ENCODE measurements around the gene CCR5.

The CCR5 gene

DNA sequence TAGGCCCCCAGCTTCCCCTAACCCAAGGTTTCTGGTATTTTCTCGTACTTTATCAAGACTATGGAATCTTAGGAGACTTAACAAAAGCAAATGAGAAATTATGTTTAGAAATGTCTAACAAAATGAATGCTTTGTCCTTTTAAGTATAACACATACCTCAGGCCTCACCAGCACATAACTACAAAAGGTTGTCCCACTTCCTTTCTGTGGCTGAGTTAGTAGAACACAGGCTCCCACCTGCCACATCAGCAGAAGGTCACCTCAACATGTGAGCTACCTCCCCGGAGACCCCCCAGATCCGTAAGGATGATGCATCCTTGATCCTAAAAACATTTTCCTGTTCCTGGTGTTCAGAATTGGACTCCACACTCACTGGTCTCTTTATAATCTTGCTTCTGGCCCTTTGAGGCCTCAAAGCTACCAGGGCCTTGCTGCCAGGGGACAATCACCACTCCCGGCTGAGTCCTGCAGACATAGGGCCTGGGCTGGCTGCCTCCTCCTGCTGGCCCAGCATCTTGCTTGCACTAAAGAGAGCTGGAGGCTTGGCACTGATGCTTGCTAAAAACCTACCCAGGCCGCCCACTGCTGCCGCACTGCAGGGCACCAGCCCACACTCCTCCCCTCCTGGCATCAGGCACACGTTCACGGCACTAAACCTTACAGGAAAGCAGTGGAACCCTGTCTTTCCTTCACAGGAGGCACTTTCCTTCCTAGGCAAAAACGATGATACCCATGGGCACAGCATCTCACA is 39.2 kb downstream of the CCR5 start:
- no peak for FAIRE-seq

DNA sequence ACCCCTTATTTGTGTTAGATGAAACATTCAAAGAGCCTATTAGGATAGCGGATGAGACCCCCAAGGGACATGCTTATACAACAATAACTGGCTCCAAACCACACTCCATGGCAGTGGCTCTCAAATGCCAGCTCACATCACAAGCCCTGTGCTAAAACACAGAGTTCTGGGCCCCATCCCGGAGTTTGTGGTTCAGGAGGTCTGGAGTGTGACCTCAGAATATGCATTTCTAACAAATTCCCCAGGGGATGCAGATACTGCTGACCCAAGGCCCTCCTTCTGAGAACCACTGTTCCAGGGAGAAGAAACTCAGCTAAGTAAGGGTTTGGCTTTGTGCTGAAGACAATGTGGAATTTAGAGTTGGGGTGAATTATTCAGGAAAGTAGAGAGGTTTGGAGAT is 39.9 kb downstream of the CCR5 start:
- no peak for FAIRE-seq

GRCh38 chr3:46411271-46411670 is 40.5 kb downstream of the CCR5 start:
- FAIRE-seq: no peak

GRCh38 chr3:46412786-46413298 is 42.1 kb downstream of the CCR5 start:
- no peak for FAIRE-seq

GRCh38 chr3:46413951-46414350 is 43.2 kb downstream of the CCR5 start:
- FAIRE-seq: no peak

DNA sequence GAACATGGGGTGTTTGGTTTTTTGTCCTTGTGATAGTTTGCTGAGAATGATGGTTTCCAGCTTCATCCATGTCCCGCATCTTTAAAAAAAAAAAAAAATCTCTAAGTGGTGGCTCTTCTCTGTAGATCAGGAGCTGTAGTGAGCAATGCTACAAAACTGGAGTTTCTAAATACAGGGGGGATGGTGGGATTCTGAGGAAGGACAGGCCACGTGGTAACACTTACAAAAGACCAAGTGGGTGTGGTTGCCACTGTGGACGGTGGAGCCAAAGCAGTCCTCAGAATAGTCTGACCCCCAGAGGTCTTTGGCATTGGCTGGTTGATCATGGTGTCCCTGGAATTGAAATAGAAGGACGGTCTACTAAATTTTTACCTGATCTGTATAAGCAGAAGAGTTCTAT is 44.0 kb downstream of the CCR5 start:
- FAIRE-seq: no peak

- no peak for FAIRE-seq
Measured at GRCh38 chr3:46416125-46416810, 45.5 kb downstream of the CCR5 start.

DNA sequence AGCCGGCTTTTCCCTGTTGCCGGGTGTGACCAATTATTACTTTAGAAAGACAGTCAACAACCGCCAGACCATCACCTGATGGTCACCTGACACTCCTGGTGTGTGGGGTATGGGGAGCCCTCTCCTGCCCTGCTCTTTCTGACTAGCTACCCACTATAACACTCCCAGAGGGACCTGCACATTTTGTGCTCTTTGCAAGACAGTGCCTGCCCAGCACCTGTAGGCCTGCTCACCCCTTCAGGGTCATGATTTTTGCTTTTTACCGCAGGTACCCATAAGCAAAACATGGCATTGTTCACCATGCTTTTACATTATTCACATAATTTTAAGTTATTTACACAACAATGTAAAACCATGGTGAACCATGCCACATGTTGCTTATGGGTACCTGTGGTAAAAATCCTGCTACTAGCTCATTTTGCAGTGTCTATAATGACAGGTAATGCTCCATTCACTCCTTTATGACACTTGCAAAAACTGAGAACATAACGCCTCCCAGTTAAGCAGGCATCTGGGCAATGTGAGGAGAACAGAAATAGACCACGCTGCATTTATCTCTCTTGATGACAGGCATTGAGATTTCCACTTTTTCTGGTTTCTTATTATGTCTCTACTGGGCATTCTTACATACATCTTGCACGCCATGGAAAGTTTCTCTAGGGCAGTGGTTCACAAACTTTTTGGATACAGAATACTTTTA is 46.2 kb downstream of the CCR5 start:
- FAIRE-seq: no peak

DNA sequence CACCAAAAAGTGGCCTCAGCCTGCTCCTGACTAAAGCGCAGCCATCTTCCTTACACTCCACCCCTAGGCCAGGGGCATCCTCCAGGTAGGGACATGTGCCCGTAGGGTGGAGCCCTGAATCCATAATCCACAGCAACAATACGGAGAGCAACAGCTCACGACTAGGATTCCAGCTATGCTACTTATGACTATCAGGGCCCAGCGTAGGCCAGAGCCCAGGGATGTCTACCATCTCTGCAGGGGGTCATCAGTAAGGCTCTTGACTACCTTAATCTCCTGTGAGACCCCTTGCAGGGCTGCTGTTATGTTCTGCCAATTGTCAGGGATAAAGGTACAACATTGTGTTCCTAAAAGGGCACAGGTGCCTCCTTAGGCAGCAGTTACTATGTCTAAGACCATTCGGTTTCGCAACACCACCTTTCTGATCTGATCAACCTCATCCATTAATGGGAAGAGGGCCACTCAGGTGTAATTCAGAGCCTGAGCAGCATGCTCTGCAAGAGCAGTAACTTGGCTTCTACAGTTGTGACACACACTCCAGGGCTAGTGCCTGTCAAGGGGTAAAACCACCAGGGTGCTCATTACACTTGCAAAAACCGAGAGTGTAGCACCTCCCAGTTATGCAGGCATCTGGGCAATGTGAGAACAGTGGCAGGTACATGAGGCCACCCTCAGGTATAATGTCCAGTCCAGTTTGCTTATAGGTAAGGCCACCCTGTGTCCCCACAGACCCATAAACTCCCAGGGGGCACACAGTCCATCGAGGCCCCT is 47.3 kb downstream of the CCR5 start:
- FAIRE-seq: no peak

GRCh38 chr3:46419816-46420215 is 49.1 kb downstream of the CCR5 start:
- no peak for FAIRE-seq

- FAIRE-seq: no peak
Measured at GRCh38 chr3:46420931-46421330, 50.2 kb downstream of the CCR5 start.

DNA sequence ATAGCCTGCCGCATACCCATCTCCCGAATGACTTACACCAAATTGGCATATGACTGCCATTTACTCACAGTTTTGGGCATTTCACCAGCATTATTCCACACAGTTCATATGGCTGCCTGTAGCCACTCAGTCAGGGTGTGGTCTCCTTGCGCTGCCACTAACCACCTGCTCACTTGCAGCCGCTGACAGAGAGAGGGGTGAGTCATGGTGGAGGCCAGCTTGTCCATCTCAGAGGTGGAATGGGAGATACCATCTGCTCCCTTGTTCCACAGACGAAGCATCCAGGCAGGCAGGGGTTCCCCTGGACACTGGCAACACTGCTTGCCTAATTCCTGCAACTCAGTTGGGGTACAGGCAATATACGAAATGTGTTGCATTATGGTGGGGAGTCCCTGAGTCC is 51.9 kb downstream of the CCR5 start:
- FAIRE-seq: no peak

DNA sequence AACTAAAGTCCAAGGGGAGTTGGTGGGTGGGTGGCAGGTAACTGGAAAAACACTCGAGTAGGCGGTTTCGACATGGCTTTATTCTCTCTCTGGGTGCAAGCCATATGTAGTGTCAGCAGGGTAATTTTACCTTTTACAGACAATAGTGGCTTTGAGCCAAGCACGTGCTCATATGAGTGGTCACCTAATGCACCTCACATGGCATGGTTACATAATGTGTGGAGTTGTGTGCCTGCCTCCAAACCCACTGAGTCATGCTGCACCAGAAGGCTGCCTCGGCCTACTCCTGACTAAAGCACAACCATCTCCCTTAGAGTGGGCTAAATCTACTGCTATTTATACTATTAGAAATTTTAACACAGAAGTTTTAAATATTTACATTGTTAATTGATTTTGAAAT is 52.8 kb downstream of the CCR5 start:
- FAIRE-seq: no peak
